Nucleus accumbens (tissue), 56 donors: ENCODE results near the gene LRMDA.

Source experiments
- DNase-seq, 56 donors: peaks; one replicate each; lab custom pipeline; 2025; lab: John Stamatoyannopoulos, UW

LRMDA gene

GRCh38 chr10:75431180-75432111 is at the start of gene LRMDA:
Gene LRMDA, plus strand, starts transcription at chr10:75431624.
- peak in 8 of 56 donors; percentile 10 to 49 (median 32) for DNase-seq

GRCh38 chr10:75386128-75386527 is 45.3 kb upstream of the LRMDA start:
- no peak for DNase-seq

- DNase-seq, result no peak
Observed at GRCh38 chr10:75388082-75388481, 43.3 kb upstream of the LRMDA start.

GRCh38 chr10:75390178-75390577 is 41.2 kb upstream of the LRMDA start:
- no peak for DNase-seq

GRCh38 chr10:75392271-75392670 is 39.2 kb upstream of the LRMDA start:
- DNase-seq, result no peak

- no peak for DNase-seq
Observed at GRCh38 chr10:75392744-75393143, 38.7 kb upstream of the LRMDA start.

GRCh38 chr10:75394221-75394620 is 37.2 kb upstream of the LRMDA start:
- no peak for DNase-seq

GRCh38 chr10:75395066-75395931 is 36.1 kb upstream of the LRMDA start:
- DNase-seq, result peak in 12 of 56 donors; percentile 8 to 66 (median 24)

GRCh38 chr10:75395932-75396630 is 35.3 kb upstream of the LRMDA start:
- DNase-seq, result peak in 2 of 56 donors; percentile 19 to 33

GRCh38 chr10:75396631-75397495 is 34.6 kb upstream of the LRMDA start:
- peak in 2 of 56 donors; percentile 33 to 43 for DNase-seq

- no peak for DNase-seq
Observed at GRCh38 chr10:75397496-75398199, 33.8 kb upstream of the LRMDA start.

- DNase-seq, result no peak
Observed at GRCh38 chr10:75398200-75398691, 33.2 kb upstream of the LRMDA start.

GRCh38 chr10:75398692-75399460 is 32.5 kb upstream of the LRMDA start:
- peak in 1 of 56 donors; percentile 43 for DNase-seq

GRCh38 chr10:75399461-75400162 is 31.8 kb upstream of the LRMDA start:
- peak in 45 of 56 donors; percentile 30 to 82 (median 58) for DNase-seq

GRCh38 chr10:75400163-75400770 is 31.2 kb upstream of the LRMDA start:
- peak in 13 of 56 donors; percentile 44 to 72 (median 60) for DNase-seq

GRCh38 chr10:75400771-75401568 is 30.5 kb upstream of the LRMDA start:
- peak in 28 of 56 donors; percentile 17 to 74 (median 55) for DNase-seq
